HG02610 (cell line): ENCODE measurements around the gene BUD31.
"Not testable (repeated sequence)": the region's sequence is repeated elsewhere in the genome, so short reads cannot be mapped to it uniquely, and the experiment has no call there.

Source experiments
- ATAC-seq: cut with Tn5 transposase; IDR thresholded peaks from one replicate; pipeline ENCODE4 v1.9.1; 2021; ENCODE audit warnings: mild to moderate bottlenecking, moderate library complexity; ENCODE audit not compliant: unreplicated experiment

Gene BUD31

GRCh38 chr7:99397297-99397983, 11.3 kb upstream of the BUD31 start:
- no peak for ATAC-seq

DNA sequence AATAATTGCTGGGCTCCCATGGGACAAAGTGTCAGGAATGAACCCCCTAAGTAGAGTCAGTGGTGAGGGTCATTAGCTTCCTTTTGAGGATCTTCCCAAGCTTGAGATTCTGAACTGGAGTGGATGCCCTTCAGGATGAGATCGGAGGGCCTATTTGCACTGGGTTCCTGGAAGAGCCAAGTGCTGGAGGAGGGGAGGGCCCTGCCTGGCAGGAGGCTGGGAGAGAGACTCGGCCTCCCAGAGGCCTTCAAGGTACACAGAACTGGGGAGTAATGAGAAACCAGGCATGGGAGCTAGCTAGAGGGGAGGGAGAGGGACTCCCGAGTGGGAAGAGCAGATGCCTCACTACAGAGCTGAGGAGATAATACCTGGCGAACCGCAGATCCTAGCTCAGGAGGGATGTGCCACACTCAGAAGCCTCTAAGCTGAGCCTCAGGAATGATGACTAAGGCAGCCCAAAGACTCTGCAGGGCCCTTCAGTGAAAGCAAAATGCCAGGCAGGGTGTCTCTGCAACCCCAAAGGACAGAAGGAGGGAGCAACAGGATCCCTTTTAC, 9.8 kb upstream of the BUD31 start:
- no peak for ATAC-seq

GRCh38 chr7:99399597-99399996, 9.2 kb upstream of the BUD31 start:
- ATAC-seq: no peak

DNA sequence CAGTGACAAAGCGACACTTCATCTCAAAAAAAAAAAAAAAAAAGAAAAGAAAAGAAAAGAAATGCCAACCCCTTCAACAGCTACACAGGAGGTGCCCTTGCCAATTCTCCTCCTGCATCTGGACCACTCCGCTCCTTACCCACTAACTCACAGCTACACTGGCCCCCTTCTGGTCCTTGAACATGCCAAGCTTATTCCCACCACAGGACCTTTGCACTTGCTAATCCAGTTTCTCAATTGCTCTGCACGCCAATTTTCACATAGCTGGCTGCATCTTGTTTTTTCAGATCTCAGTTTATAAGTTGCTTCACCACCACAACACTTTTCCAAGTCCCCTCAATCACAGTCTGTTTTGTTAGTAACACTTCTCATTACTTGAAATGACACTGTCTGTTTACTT, 5.9 kb upstream of the BUD31 start:
- ATAC-seq: no peak

GRCh38 chr7:99403764-99404163, 5.0 kb upstream of the BUD31 start:
- ATAC-seq: no peak

DNA sequence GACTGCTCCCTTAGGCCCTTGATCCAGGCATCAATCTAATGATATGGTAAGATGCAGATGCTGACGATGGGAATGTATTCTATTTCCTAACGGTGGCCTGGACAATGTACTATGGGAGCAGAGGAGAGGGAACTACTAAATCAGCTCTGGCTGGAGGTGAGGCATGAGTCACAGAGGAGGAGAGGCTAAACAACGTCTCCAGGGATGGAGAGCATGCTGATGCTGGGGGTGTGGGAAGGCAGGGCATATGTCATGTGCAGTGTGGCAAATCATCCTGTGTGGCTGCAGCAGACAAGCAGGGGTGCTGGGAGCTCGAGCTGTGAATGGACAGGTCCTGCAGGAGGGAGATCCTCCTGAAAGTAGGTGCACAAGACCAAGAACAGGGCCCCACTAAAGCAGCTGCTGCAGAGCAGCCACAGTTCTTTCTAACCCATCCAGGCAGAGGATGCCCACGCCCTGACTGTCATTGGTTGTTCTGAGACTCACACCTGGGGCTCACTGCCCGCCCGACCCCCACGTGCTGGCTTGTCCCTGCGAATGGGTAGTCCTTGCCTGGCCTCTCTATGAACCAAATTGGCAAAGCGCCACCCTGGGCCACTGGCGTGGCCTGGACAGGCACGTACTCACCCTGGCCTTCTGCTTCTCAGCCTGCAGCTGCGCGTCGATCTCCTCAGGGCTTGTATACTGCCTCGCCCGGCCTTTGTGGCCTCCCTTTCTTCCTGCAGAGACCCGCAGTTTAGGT, 4.4 kb upstream of the BUD31 start:
- no peak for ATAC-seq

- ATAC-seq: no peak
These were observed 3.8 kb upstream of the BUD31 start for GRCh38 chr7:99404977-99405320.

DNA sequence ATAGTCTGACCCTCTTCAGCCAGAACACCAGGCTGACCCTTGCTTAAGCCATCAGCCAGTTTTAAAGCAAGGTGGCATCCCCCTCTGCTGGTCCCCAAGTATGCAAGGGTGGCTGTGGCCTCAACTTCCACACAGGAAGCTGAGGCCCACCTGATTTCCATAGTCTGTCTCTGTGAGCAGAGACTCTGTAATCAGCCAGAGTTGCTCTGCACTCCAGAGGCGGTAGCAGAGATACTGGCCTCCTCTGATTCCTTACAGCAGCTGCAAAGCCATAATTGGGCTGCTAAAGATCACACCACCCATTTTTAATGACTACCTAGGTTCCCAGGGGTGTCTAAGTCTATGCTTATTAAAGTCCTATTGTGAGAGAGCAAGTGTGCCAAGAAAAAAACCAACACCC, 2.2 kb upstream of the BUD31 start:
- ATAC-seq: no peak

- ATAC-seq: peak; percentile 7
These were observed 844 bp upstream of the BUD31 start for GRCh38 chr7:99407872-99408378.

DNA sequence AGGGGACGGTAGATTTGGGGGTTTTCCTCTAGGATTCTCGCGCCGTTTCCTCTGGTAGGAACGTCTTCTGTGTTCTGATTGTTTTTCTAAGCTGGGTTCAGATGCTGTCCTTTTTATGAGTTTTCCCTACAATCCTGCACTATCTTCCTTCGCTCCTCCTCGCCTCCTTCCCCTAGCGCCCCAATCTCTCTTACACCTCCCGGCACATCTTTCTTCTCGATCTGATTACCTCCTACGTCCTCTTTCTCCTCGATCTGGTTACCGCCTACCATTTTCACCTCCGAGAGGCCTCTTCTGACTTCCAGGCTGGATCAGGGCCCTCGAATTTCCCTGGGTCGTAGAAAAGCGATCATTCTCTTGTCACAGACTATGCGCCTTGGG, 413 bp downstream of the BUD31 start:
- ATAC-seq: no peak

DNA sequence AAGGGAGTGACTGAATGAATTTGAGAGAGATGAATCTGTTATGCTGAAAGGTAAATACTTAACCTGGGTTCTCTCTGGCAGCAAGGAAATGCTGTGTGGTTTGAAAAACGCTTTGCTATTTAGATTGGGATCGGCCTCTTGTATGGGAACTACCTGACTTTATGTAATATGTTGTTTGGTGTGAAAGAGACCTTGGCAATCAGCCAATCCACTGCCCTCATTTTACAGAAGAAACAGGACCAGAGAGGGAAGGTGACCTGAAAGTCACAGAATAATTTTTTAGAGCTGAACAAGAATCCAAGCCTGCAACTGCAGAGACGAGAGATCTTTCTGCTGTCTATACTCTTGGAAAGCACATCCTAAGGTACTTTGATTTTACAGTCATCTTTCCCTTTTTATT, 1.0 kb downstream of the BUD31 start:
- ATAC-seq: no peak

DNA sequence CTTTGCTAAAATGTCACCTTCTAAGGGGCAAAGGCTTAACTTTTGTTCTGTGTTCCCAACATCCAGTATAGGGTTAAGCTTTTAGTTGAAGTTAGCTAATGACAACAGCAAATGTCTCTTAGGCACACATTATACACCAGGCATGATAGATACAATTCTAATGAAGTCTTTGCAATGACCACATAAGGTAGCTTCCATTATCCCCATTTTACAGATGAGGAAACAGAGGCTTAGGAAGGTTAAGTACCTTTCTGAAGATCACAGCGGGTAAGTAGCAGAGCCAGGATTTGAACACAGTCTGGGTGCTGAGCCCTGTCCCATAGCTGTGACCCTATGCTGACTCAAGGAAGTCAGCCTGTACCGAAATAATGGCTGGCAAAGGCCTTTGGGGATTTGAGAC, 1.9 kb downstream of the BUD31 start:
- ATAC-seq: no peak

DNA sequence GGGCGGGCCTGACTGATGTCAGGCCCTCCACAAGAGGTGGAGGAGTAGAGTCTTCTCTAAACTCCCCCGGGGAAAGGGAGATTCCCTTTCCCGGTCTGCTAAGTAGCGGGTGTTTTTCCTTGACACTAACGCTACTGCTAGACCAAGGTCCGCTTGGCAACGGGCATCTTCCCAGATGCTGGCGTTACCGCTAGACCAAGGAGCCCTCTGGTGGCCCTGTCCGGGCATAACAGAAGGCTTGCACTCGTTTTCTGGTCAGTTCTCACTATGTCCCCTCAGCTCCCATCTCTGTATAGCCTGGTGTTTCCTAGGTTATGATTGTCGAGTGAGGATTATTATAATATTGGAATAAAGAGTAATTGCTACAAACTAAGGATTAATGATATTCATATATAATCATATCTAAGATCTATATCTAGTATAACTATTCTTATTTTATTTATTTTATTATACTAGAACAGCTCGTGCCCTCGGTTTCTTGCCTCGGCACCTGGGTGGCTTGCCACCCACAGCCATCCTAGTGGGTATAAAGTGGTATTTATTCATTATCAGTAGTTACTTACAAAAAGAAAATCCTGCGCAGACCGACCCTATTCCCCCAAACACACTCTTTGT, 6.9 kb downstream of the BUD31 start:
- ATAC-seq: not testable (repeated sequence)

GRCh38 chr7:99418260-99418659, 9.5 kb downstream of the BUD31 start:
- no peak for ATAC-seq

DNA sequence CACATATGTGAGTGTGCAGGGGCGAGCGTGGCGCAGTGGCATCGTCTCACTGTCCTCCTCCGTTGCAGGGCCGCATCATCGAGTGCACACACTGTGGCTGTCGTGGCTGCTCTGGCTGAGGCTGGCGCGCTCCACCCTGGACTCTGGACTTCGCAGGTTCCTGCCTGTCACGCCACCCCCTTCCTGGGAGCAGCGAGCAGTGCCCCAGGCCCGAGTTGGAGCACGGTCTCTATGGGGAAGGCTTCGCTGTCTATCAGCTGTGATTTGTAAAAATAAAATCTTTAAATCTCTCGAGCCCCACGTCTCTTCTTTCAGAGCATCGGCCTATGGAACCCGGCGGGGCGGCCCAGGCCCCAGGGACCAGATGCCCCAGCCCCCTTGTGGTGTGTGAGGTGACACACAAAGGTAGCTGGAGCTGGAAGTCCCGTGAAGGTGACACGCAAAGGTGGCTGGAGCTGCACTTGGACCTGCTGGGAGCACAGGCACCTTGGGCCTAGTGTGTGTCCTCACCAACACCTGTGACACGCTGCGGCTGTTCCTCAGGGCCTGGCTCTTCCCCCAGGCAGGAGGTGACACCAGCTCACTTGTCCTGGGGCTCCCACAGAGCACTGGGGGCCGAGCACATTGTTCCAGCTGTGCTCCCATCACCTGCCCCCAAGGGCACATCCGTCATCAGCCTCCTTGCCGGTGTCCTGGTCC, 10.7 kb downstream of the BUD31 start:
- ATAC-seq: no peak

DNA sequence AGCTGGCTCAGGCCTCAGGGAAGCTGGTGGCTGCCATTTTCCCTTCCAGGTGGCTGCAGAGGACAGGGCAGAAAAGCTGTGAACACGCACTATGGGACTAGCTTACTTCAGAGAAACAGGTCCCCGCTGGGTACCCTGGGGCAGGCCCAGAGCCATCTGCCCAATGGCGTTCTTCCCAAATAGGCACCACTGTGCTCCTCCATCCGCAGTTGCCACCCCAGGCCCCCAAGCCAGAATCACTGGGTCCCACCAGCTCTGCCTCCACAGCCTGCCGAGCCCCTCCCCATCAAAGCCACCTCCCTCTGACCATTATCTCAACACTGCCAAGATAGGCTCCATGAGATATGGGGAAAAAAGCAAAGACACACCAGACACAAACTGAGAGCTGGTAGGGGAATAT, 11.4 kb downstream of the BUD31 start:
- ATAC-seq: no peak

DNA sequence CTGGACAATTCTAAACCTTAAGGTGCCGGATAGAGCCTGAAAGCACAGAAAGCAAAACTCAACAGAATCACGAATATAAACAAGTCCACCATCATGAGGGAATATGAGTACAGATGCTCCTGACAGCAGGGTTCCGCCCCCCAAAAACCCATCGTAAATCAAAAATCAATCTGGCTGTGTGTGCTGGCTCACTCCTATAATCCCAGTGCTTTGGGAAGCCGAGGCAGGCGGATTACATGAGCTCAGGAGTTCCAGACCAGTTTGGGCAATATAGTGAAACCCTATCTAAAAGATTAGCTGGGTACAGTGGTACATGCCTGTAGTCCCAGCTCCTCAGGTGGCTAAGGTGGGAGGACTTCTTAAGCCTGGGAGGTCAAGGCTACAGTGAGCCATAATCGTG, 12.2 kb downstream of the BUD31 start:
- no peak for ATAC-seq

GRCh38 chr7:99422186-99422585, 13.4 kb downstream of the BUD31 start:
- ATAC-seq: no peak

- ATAC-seq: no peak
These were observed 13.9 kb downstream of the BUD31 start for GRCh38 chr7:99422625-99423024.

GRCh38 chr7:99424932-99425730, 16.4 kb downstream of the BUD31 start:
- no peak for ATAC-seq
